GM10266 (cell line): ENCODE data around the gene EZR.

Experiments used
- DNase-seq: peaks from one replicate; pipeline ENCODE4 v3.0.0; 2012; ENCODE audit errors: extremely low spot score
- CTCF ChIP-seq: IDR thresholded peaks from 2 replicates; pipeline ENCODE4 v1.5.1; 2012; ENCODE audit warnings: mild to moderate bottlenecking, low read depth; ENCODE audit not compliant: control insufficient read depth, insufficient read depth; ENCODE audit errors: missing control alignments

EZR gene

GRCh38 chr6:158808442-158808833 lies 10.7 kb downstream of the EZR start:
- DNase-seq: no peak
- peak; percentile 1 for TF ChIP-seq CTCF

DNA sequence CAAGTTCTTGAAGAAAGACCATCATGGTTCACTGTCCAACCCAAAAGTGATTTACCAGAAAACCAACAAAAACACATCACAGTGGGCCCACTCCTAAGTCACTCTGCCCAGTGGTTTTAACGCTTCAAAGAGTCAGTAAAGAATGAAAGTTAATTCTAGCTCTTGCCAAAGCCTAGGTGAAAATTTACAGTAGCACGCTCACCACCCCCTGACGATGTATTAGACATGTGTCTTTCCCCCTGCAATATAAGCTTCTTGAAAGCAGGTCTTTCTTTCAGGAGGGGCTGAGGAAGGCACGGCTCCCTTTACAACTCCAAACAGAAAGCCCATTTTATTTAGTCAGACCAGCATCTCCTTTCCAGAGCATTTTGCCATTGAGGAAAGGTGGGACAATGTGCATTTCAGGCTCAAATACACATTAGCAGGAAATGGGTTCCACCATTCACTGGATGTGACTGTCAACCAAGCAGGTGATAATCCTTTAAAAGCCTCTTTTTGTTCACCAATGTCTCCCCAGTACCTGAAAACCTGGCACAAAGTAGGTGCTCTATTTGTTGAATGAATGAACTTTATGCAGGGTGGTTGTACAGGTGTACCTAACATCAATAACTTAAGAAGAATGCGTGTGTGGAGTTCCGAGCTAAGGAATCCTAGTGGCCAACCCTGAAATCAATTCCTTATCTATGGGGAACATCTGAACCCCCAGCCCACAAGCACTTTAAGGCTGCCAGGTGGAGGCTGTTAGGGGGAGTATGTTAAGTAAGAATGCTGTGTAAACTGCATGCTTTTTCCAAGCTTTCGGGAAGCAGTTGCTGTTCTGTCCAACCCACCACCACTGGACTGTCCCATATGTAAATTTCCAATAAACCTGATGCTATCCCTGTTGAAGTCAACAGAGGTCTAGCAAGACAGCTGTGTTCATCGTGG lies 11.4 kb downstream of the EZR start:
- TF ChIP-seq CTCF: no peak
- no peak for DNase-seq

GRCh38 chr6:158805698-158806377 lies 13.3 kb downstream of the EZR start:
- no peak for DNase-seq
- no peak for TF ChIP-seq CTCF

GRCh38 chr6:158804207-158804606 lies 15.0 kb downstream of the EZR start:
- DNase-seq: no peak
- no peak for TF ChIP-seq CTCF

GRCh38 chr6:158803733-158804143 lies 15.4 kb downstream of the EZR start:
- DNase-seq: peak; percentile 44
- no peak for TF ChIP-seq CTCF

- TF ChIP-seq CTCF: no peak
- no peak for DNase-seq
Measured at GRCh38 chr6:158801655-158802294, 17.4 kb downstream of the EZR start.
